Measurements from ENCODE around the gene HECA. TPM values are rescaled to one million over a fixed set of nuclear protein-coding genes. Genes with fewer than 3 reads are reported as not detected.

HECA gene
- polyA plus RNA-seq, 1 of the 3 experiments (the other 2 are of a cell fraction): 1.6 TPM

DNA sequence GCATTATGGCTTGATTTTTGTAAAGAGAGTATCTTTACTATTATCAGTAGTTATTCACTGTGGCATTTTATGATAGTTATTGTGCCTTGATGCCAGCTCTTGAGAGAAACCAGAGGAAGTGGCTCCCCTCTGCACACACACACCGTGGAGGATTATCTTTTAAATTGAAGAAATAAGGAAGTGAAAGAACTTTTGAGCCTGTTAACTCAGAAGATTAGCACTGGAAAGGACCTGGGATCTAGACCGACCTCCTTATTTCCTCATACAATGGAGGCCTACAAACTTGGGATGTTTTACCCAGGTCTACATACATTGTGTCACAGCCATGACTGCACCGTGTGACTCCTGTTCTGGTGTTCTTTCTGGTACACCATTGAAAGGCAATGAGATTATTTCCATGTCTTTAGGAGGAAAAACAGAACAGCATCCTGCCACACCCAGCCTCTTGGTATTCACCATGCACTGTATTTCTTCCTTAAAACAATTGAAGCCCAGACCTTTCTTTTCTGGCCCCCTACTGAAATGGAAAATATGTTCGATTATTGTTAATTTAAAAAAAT is 40.6 kb downstream of the HECA start (continued):
- TF ChIP-seq, protein P1, sequence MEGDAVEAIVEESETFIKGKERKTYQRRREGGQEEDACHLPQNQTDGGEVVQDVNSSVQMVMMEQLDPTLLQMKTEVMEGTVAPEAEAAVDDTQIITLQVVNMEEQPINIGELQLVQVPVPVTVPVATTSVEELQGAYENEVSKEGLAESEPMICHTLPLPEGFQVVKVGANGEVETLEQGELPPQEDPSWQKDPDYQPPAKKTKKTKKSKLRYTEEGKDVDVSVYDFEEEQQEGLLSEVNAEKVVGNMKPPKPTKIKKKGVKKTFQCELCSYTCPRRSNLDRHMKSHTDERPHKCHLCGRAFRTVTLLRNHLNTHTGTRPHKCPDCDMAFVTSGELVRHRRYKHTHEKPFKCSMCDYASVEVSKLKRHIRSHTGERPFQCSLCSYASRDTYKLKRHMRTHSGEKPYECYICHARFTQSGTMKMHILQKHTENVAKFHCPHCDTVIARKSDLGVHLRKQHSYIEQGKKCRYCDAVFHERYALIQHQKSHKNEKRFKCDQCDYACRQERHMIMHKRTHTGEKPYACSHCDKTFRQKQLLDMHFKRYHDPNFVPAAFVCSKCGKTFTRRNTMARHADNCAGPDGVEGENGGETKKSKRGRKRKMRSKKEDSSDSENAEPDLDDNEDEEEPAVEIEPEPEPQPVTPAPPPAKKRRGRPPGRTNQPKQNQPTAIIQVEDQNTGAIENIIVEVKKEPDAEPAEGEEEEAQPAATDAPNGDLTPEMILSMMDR (IDR thresholded peaks at IDR 0.05): no peak
- no peak for TF ChIP-seq RCOR1 (IDR thresholded peaks at IDR 0.05; ENCODE audit: low read length)
- TF ChIP-seq TEAD4 (IDR thresholded peaks at IDR 0.05; ENCODE audit: borderline replicate concordance, insufficient read depth): no peak

DNA sequence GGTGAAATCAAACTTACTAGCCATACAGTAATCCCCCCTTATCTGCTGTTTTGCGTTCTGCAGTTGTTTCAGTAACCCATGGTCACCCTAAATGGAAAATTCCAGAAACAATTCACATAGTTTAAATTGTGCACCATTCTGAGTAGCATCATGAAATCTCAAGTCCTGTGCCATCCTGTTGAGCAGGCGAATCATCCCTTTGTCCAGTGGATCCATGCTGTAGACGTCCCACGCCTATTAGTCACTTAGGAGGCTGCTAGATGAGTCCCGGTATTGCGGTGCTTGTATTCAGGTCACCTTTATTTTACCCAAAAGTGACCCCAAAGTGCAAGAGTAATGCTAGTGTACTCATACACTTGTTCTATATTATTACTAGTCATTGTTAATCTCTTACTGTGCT is 46.4 kb downstream of the HECA start:
- TF ChIP-seq RCOR1 (IDR thresholded peaks at IDR 0.05; ENCODE audit: low read length) (no peak), GATA2 (CRISPR knock-in tag; IDR thresholded peaks at IDR 0.05) (no peak), FOXM1 (IDR thresholded peaks at IDR 0.05; ENCODE audit: low read depth) (no peak), FOSL2 (IDR thresholded peaks at IDR 0.05; ENCODE audit: borderline replicate concordance, low read depth) (no peak), SIN3A (IDR thresholded peaks at IDR 0.05; ENCODE audit: borderline replicate concordance, low read depth, low read length) (no peak), FOXJ3 (CRISPR knock-in tag; IDR thresholded peaks at IDR 0.05) (no peak), EP300 (IDR thresholded peaks at IDR 0.05; ENCODE audit: borderline replicate concordance in 1 of 2, low read depth in 1 of 2, low read length in 1 of 2) (no peak), GABPA (IDR thresholded peaks at IDR 0.05; ENCODE audit: low read depth) (no peak)
- TF ChIP-seq, protein P2, sequence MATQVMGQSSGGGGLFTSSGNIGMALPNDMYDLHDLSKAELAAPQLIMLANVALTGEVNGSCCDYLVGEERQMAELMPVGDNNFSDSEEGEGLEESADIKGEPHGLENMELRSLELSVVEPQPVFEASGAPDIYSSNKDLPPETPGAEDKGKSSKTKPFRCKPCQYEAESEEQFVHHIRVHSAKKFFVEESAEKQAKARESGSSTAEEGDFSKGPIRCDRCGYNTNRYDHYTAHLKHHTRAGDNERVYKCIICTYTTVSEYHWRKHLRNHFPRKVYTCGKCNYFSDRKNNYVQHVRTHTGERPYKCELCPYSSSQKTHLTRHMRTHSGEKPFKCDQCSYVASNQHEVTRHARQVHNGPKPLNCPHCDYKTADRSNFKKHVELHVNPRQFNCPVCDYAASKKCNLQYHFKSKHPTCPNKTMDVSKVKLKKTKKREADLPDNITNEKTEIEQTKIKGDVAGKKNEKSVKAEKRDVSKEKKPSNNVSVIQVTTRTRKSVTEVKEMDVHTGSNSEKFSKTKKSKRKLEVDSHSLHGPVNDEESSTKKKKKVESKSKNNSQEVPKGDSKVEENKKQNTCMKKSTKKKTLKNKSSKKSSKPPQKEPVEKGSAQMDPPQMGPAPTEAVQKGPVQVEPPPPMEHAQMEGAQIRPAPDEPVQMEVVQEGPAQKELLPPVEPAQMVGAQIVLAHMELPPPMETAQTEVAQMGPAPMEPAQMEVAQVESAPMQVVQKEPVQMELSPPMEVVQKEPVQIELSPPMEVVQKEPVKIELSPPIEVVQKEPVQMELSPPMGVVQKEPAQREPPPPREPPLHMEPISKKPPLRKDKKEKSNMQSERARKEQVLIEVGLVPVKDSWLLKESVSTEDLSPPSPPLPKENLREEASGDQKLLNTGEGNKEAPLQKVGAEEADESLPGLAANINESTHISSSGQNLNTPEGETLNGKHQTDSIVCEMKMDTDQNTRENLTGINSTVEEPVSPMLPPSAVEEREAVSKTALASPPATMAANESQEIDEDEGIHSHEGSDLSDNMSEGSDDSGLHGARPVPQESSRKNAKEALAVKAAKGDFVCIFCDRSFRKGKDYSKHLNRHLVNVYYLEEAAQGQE (IDR thresholded peaks at IDR 0.05; ENCODE audit: low read depth, low read length): no peak
- no peak for DNase-seq
- H4K20me1 ChIP-seq (ENCODE audit: insufficient read depth): no peaks in the 10 kb centered on the region
- H3K4me1 ChIP-seq (ENCODE audit: control insufficient read depth in 1 of 2, insufficient read depth in 2 of 2, low read depth in 1 of 2, low read length in 1 of 2): no peaks in the 10 kb centered on the region
- H3K4me3 ChIP-seq (ENCODE audit: low read depth in 2 of 2, low read length in 1 of 2): no peak overlapping the region
- no peaks in the 10 kb centered on the region for H3K9me2 ChIP-seq
- no peaks in the 10 kb centered on the region for H3K79me2 ChIP-seq (ENCODE audit: insufficient read depth)
- H3K4me2 ChIP-seq: no peak overlapping the region
- no peaks in the 10 kb centered on the region for H3F3A ChIP-seq (replicated peaks; ENCODE audit: insufficient read depth)
- no peaks in the 10 kb centered on the region for H3K27me3 ChIP-seq (ENCODE audit: insufficient read depth)
- CTCF ChIA-PET: no interaction called here
- WGBS (ENCODE audit: low lambda C conversion rate): 96% methylated on average over 6 of the region's 6 CpGs
- no peak overlapping the region for H2AFZ ChIP-seq (ENCODE audit: low read depth)
- no peaks in the 10 kb centered on the region for H3K9me3 ChIP-seq
- no peak overlapping the region for H3K9ac ChIP-seq
- no peak overlapping the region for H3K27ac ChIP-seq (ENCODE audit: low read depth in 2 of 2, low read length in 1 of 2)
- POLR2A ChIA-PET: no interaction called here
- peaks cover 4 to 11% of the 10 kb centered on the region in 2 experiments for H3K36me3 ChIP-seq (replicated peaks in 1 of 2; ENCODE audit: control insufficient read depth in 1 of 2, insufficient read depth in 2 of 2, low read length in 1 of 2)
